ENCODE measurements around the gene TRIM38.
"Not testable (repeated sequence)": the region's sequence is repeated elsewhere in the genome, so short reads cannot be mapped to it uniquely, and the experiment has no call there.

The TRIM38 gene, protein sequence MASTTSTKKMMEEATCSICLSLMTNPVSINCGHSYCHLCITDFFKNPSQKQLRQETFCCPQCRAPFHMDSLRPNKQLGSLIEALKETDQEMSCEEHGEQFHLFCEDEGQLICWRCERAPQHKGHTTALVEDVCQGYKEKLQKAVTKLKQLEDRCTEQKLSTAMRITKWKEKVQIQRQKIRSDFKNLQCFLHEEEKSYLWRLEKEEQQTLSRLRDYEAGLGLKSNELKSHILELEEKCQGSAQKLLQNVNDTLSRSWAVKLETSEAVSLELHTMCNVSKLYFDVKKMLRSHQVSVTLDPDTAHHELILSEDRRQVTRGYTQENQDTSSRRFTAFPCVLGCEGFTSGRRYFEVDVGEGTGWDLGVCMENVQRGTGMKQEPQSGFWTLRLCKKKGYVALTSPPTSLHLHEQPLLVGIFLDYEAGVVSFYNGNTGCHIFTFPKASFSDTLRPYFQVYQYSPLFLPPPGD

DNA sequence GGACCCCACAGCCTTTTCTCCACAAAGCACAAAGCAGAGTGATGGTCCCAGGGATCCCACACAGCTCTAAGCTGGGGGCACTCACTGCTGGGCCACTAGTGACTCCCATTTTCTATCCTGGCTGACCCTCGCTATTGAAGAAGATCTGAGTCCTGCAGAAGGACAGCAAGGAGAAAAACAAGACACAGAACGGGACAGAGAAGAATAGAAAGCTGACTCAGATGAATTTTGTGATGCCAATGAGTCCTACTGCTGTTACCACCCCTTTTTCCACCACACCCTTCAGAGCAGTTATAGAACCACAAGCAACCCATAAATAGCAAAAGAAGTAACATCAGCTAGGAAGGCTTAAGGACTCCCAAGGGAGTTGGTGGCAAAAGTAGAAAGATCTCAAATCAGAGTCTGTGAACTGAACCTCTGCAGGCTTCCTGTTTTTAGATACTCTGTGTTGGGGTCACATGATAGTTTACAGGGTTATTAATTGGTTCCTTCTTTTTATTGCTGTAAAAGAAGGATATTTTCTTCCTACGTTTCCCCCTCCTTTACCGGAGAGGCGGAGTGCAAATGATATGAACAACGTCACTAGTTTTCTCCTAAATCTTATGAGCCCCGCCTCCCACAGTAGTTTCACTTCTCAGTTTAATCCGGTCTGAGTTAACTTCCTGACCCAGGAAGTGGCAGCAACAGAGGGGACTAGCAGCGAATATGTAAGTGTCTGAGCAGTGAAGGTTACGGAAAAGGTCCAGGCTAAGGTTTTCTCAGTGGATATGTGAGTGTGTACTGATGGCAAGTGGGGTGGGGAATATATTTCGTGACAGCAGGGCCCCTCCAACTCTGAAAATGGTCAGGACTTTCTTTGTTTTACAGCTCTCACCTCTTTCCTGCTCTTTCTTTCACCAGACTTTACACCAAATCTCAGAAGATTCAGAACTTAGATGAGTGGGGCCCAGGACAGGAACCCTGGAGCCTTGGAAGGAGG is at the start of gene TRIM38:
Gene TRIM38 (plus strand): TSS at position 654 of the 979 bp plus-strand sequence. CDS start 3,721 bp downstream, outside the sequence.
- no peak for DNase-seq

DNA sequence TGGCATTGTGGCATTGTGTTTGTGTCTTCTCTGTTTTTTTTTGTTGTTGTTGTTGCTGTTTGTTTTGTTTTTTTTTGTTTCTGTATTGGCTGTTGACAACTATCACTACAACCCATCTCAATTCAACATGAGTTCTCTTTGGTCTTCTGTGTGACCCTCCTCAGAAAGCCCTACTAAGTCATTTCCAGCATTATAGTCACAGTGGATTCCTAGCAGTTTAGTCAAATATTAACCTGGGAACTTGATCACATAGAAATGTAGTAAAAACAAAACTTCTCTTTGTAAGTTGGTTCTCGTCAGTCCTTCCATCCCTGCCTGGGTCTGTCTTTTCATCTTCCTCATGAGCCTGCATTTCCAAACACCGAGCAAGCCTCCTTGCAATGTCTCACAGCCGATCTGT is 48.9 kb upstream of the TRIM38 start:
- no peak for DNase-seq

DNA sequence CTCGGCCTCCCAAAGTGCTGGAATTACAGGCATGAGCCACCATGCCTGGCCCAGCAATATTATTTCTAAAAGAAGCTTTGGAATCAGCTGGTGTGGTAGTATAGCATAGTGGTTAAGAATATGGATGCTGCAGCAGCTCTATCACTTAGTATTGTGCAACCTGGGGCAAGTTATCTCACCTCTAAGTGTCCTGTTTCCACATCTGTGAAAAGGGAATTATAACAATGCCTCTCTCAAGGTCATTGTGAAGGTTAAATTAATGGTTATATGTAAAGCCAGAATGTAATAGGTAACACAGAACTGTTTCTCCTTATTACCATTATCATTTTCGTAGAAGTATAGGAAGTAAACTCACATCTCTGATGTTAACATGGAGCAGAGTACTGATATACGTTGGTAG is 46.3 kb upstream of the TRIM38 start:
- DNase-seq = no peak

DNA sequence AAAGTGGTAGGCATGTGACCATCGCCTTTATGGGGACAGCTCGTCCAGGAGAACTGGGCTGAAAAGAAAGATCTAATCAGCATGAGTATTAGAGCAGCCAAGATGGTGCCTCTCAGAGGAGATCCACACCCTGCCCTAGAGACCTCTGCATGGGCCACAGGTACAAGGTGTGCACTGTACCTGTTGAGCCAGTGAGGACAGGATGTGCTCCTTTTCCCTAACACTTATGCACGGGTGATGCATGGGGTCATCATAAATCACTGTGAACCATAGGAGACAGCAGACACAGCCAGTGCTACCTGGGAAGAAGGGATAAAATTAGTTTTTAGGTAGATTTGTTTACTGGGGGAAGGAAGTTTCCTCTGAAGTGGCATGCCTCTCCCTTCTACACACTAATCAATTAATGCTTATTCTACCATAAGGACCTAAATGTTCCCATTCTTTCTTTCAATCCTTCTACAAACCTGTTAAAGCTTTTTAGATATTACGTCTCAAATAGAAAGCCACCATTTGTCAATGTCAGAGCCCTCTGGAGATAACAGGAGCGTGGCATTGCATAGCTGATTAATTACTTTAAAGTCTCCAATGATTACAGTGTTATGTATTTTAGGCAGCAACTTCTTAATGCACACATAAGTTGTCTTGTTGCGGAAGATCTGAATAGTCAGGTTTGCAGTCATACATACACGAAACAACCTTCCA is 45.7 kb upstream of the TRIM38 start:
- DNase-seq = no peak

DNA sequence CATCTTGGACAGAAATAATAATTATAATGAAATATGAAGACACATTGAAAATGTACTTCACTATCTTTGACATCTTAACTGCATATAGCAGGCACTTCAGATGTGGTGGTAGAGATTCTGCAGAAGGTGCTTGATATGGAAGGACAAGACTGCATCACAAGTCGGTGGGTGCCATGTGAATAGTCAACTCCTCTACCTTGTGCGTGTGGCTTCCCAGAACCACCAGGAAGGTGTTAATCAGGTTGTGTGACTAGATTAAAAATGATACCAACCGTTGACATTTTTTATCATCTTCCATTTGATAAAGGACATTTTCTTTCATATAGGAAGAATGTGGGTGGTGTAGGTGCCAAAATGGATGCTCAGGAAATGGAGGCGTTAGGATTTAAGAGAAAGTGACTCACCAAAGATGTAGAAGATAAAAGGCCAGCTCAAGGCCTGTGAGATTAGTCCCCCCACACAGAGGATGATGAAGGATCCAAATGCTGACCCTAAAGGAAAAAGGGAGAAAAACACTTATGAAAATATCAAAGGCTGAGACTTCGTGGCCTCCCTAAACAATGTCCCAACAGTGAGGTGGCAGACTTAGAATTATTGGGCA is 44.4 kb upstream of the TRIM38 start:
- DNase-seq = no peak

DNA sequence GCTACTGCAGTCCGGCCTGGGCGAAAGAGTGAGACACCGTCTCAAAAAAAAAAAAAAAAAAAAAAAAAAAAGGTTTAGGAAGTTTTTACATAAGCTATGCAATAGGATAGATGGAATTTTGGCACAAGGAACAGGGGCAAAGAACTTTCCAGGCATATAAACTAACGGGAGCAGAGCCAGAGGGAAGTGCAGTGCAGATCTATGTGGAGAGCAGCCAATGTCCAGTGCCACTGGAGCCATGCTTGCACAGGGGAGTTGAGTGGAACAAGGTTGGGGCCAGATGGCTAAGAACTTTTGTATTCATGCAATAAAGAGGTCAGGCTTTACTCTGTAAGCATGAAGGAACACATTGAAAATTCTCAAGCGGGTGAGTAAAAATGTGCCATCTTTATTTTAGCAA is 42.9 kb upstream of the TRIM38 start:
- no peak for DNase-seq

DNA sequence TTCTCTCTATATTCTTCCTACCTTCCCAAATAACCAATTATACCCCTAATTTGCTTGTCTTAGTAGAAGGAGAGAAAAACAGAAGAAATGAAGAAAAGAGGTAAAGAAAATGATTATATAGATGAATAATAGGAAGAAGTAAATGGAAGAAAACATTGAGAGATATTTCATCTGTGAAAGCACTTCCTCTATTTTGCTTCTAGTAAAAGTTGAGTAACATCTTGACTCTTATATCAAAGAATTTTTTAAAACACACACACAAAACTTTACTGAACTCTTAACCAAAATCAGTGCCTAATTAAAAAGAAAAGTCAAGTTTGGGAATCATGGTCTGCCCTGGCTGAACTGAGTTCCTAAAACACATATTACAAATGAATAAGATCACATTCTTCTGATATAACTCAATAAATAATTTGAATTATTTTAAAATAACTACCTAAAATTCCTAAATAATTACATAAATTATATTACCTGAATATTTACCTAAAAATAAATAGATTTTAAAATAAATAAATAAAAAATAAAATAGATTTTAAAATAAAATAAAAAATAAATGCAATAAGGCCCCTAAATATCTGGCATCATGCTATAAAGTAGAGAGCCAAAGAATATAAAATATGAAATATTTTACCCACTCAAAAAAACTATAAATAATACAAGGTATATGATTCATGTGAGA is 40.9 kb upstream of the TRIM38 start:
- no peak for DNase-seq

DNA sequence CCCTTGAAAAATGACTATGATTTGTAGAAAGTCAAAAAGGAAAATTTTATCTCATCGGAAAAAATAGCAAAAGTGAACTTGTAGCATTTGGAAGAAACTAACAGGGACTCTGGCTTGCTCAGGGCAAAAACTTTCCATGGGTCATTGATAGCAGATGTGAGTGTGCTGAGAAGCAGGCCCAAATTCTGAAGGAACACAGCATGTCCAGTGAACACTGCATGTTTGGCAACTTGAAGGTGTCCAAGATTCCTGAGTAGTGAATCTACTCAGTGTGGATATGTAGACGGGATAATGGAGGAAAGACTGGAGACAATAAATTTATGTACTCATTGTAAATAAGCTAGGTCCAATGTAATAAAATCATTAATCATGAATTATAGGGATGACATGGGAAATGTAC is 40.3 kb upstream of the TRIM38 start:
- DNase-seq = no peak

DNA sequence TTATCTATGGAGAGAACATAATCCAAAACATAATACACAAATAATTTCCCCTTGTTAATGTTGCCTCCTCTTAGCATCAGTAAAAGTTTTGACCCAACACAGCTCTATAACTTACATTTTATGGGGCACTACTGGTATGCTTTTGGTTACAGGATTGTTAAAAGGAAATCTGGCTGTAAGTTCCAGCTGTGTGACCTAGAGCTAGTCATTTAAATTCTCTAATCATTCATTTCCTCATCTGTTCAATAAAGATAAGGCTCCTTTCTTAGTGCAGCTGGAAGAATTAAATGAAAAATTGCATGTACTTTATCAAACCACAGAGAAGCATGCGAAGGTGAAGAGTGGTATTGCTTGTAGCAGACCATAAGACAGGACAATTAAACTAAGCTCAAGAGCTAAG is 36.7 kb upstream of the TRIM38 start:
- DNase-seq = no peak

DNA sequence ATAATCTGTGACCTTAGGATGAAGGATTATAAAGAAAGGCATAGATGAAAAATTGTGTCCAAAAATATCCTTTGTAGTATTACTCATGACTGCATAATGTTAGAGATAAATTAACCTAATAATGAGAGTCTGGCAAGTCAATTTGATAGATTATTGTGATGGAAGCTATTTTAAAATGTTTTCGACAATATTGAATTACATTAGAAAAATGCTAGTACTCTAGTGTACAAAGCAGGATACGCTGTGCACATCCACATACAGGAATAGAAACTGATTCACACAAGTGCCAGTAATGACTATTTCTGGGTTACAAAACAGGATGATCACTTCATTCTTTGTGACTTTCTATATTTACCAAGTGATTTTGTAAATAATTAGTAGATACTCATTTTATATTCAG is 35.4 kb upstream of the TRIM38 start:
- no peak for DNase-seq

DNA sequence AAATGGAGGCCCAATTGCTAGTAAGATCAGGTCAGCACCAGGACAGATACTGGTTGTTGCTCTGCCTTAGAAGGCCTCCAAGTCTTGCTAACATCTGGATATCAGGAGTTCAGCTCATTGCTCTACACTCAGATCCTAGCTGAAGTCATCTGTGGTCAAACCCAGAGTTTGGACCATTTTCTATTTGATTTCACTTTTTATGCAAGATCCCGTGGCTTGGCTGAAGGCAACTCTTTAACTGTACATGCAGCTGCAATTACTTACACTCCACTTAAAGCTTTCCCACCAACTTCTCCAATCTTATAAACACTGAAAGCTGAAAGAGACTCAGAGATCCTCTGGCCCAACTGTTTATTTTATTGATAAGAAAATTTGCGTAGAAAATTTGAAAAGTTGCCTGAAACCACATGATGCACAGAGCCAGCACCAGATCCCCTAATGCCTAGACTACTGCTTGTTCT is 34.8 kb upstream of the TRIM38 start:
- no peak for DNase-seq

DNA sequence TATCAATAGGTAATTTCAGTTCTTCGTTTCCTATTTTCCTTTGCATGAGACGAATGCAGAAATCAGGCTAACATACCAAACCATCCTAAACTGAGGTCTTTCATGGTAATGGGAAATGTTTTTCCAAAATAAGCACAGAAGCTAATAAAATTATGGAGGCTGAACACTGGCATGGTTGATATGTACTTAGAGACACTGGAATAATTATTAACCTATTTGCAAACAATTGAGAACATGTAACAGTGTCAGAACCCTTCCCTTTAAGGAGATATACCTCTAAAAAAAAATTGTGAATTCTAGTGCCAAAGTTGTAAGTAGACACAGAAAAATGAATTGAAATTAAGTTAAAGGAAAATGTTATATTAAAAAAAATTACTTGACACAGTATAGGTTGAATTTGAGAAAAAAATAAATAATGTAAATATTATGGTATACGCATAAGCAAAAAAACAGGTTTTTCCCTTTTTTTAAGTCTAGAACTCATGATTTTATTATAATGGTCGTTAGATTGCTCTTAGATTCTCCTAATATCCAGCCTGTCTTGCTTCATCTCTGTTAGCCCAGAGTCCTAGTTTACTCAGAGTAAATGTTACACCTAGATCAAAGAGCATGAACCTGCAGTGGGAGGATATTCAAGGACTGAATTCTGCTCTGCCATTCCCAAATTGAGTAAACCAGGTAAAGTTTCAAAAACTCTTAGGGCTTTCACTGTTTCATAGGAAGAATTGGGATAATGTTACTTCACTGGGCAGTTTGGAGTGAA is 33.9 kb upstream of the TRIM38 start:
- no peak for DNase-seq

DNA sequence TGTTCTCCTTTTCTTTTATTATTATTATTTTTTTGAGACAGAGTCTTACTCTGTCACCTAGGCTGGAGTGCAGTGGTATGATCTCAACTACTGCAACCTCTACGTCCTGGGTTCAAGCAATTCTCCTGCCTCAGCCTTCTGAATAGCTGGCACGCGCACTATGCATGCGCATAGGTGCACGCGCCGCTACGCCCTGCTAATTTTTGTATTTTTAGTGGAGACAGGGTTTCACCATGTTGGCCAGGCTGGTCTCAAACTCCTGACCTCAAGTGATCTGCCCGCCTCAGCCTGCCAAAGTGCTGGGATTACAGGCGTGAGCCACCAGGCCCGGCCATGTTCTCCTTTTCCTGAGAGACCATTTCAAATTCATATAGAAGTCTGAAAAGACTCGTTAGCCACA is 32.8 kb upstream of the TRIM38 start:
- not testable (repeated sequence) for DNase-seq

DNA sequence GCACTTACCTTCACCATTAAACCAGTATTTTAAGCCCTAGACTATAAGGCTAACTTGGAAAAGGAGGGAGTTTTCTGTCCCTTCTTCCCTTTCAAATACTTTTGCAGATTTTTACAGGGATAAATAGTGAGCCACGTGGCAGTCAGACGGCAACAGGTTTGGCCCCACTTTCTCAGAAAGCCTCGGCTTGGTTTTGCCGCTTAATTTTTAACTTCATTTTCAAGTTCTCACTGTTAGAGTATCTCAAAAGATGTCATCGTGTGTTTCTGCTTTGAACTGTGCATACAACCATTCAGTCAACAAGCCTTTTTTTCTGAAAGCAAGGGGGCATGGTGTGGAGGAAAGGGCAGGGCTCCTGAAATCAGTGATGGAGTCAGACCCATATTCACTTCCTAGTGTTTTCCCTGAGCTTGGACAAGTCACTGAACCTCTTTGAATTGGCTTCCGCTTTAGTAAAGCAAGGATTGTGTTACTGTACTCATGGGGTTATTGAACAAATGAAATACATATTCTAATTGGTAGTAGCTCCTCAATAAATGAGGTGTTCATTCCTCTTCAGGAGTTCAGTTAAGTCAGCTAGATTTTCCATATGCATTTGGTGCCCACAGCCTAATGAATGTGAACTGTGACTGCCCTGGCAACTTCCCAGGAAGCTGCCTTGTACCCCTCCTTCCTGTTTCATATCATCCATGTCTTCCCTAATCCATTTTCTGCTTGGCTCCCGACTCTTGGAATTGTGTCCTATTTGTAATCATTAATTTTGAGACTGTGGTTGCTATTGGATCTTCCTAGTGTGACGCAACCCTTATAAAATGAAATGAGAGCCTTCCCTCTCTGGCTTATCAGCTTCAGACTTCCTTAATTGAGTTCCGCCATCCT is 31.8 kb upstream of the TRIM38 start, which contains the start of gene SLC17A2:
Gene SLC17A2 (minus strand): TSS at position 160 of the 879 bp plus-strand sequence. CDS start 4,895 bp downstream, outside the sequence.
- no peak for DNase-seq

DNA sequence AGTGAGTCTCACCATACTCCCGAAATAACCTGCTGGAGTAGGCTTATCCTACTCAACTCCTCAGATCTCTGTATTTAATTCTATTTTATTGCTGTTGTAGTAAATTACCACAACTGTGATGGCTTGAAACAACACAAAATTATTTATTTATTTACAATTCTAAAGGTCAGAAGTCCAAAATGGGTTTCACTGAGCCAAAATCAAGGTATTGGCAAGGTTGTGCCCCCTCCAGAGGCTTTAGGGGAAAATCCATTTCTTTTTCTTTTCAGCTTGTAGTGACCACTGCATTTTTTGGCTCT is 31.2 kb upstream of the TRIM38 start:
- DNase-seq = no peak

DNA sequence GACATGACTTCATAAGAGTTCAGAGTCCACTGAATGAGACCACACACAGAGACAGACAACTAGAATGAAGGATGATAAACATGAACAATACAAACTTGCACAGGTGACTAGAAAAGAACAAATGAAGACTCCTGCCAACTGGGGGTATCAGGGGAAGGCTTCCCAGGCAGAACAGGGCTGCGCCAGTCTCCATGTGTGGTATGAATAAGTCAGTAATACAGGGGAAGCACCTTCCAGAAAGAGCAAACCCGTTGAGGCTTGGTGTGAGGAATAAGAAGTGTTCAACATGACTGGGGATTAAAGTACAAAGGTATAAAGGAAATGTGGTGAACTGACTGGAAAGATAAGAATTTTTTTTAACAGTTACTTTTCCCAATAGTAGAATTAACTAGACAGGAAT is 28.4 kb upstream of the TRIM38 start:
- no peak for DNase-seq

DNA sequence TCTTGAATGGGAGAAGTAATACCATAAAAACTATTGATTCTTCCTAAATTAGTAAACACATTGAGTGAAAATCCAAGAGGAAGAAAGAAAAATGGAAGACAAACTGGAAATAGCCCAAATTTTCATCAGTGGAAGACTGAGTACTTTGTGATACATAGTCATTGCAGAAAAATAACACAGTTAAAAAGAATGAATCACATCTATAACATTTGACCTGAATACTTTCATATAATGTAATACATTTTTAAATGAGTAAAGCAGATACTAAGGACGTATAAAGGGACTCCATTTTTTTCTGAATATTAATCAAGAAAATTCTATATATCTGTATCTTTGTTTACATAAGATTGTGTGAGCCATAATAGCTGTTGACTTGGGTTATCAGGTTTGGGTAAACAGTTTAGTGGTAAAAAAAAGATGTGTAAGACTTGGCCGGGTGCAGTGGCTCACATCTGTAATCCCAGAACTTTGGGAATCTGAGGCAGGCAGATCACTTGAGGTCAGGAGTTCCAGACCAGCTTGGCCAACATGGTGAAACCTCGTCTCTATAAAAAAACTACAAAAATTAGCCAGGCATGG is 27.8 kb upstream of the TRIM38 start:
- DNase-seq = no peak

DNA sequence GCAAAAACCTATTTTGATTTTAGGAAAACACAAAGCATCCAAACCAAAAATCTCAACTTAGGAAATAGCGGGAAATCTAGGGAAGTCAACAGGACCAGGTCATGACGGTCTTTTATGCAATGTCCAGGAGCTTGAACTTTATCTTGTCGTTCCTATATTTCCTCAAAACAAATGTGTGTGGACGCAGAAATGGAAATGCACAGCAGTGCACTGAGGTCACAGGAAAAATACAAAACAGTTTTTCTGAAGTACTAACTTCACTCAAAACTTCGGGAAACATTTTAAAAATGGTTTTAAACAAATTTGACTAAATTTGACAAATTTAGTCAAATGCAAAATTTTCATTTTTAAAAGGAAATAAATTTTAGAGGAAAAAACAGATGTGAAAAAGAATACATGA is 26.6 kb upstream of the TRIM38 start:
- DNase-seq = no peak

DNA sequence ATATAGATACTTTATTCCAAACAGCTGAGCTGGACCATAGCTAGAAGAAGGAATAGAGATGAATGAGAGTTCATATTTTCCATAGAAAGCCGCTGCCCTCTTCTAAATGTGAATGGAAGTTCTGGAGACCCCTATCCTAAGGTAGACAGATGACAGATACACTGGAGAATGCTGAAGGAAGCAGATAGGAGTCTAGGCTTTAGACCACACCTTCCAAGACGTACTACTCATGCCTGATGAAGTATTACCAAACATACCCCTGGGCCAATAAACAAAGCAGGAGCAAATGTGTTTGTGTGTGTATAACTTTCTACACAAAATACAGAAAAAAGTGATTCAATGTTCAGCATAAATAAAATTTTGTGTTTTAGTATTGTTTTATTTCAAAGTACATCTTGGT is 23.0 kb upstream of the TRIM38 start:
- DNase-seq = no peak

Data from 8988T (cell line).